ENCODE data around the gene SINHCAF.

GRCh38 chr12:31288381-31288780, 37.6 kb downstream of the SINHCAF start:
- TF ChIP-seq POLR2A (IDR thresholded peaks at IDR 0.05) (no peak), CTCF (IDR thresholded peaks at IDR 0.05) (no peak), POLR2AphosphoS5 (IDR thresholded peaks at IDR 0.05) (no peak)

All from breast epithelium (tissue), 3 donors.